Retinal pigment epithelial cell (primary cell): ENCODE results near the gene GPR87.

ENCODE experiments used
- DNase-seq: peaks from one replicate; pipeline ENCODE4 v3.0.0-alpha.2; 2010; ENCODE audit warnings: low read depth
- H3K4me3 ChIP-seq: 2 replicates; pipeline ENCODE4 v1.5.1; 2011; ENCODE audit warnings: mild to moderate bottlenecking, low read length, control low read depth, moderate library complexity
- TF ChIP-seq, protein P1 (sequence below): conservative IDR thresholded peaks from 2 replicates; pipeline ENCODE4 v1.5.1; 2011; ENCODE audit warnings: low read depth, low read length, control low read depth, inconsistent platforms

Gene GPR87, protein sequence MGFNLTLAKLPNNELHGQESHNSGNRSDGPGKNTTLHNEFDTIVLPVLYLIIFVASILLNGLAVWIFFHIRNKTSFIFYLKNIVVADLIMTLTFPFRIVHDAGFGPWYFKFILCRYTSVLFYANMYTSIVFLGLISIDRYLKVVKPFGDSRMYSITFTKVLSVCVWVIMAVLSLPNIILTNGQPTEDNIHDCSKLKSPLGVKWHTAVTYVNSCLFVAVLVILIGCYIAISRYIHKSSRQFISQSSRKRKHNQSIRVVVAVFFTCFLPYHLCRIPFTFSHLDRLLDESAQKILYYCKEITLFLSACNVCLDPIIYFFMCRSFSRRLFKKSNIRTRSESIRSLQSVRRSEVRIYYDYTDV

DNA sequence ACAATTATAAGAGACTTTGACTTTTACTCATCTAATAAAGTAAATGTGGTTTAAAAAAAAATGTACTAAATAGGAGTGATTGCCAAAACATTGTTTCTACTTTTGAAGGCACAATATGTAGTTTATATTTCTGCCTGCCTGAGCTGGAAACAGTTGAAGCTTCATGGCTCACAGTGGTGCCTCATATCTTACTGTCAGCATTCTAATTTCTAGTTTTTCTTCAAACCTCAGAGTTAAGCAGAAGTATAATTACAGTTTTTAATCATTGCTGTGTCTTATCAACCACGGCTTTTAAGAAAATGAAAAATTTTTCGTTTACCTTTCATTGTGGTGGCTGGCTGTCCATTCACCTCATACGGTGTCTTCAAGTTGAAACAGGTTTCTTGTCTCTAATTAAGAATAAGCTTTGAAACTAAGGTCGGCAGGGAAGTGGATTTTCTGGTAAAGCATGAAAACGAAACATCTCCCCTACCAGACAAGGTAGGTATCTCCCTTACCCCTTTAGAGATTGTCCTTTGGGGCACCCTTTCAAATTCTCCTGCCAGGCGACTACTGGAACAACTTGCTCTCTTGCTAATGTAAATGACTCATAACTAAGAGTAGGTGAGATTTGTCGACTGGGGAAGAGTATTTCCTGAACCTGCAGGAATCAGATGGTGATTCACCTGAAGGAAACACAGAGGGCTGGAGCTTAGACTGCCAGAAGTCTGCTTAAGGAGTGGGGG lies at the start of gene GPR87:
TSS of gene GPR87 (minus strand) at position 554 of the 725 bp plus-strand sequence. CDS start 16,720 bp downstream, outside the sequence.
- H3K4me3 ChIP-seq: no peak within 1 kb of the TSS
- DNase-seq: no peak
- TF ChIP-seq, protein P1, sequence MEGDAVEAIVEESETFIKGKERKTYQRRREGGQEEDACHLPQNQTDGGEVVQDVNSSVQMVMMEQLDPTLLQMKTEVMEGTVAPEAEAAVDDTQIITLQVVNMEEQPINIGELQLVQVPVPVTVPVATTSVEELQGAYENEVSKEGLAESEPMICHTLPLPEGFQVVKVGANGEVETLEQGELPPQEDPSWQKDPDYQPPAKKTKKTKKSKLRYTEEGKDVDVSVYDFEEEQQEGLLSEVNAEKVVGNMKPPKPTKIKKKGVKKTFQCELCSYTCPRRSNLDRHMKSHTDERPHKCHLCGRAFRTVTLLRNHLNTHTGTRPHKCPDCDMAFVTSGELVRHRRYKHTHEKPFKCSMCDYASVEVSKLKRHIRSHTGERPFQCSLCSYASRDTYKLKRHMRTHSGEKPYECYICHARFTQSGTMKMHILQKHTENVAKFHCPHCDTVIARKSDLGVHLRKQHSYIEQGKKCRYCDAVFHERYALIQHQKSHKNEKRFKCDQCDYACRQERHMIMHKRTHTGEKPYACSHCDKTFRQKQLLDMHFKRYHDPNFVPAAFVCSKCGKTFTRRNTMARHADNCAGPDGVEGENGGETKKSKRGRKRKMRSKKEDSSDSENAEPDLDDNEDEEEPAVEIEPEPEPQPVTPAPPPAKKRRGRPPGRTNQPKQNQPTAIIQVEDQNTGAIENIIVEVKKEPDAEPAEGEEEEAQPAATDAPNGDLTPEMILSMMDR: no peak

DNA sequence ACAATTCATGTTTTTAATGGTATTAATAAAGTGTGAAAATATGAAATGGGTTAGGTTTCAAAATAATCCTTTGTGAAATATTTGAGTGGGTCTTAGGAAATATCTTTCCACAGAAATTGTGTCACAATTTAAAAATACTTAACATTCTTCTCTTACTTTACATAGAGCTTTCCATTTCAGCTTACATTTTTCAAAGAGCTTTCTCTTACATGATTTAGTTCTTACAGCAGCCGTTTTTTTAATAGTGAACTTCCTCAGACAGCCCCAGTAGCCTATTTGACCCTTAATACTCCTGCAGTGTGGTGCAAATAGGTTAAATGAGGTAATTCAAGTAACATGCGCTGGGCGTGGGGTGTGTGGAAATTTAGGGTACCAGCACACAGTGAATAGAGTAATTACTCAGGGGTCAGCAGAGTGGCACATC lies 46.1 kb upstream of the GPR87 start:
- TF ChIP-seq, protein P1: no peak
- peak; percentile 37 for DNase-seq
- H3K4me3 ChIP-seq: no peak overlapping the region

DNA sequence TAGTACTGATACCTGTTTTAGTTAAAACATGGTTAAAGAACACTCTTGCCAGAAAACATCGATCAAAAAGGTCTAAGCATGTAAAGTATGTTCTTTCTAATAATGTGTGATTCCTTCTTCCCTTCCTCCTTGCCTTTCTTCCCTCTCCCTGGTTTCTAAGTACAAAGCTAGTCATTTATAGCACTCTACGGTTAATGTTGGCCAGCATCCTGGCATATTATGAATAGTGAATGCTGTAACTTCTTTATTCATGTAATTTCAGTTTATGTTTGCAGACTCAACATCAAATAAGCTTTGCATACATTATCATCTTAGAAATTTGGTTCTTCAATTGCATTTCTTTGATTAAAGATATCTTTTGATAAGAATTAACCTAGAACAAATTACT lies 40.8 kb upstream of the GPR87 start:
- TF ChIP-seq, protein P1: no peak
- H3K4me3 ChIP-seq: no peak overlapping the region
- DNase-seq: no peak

DNA sequence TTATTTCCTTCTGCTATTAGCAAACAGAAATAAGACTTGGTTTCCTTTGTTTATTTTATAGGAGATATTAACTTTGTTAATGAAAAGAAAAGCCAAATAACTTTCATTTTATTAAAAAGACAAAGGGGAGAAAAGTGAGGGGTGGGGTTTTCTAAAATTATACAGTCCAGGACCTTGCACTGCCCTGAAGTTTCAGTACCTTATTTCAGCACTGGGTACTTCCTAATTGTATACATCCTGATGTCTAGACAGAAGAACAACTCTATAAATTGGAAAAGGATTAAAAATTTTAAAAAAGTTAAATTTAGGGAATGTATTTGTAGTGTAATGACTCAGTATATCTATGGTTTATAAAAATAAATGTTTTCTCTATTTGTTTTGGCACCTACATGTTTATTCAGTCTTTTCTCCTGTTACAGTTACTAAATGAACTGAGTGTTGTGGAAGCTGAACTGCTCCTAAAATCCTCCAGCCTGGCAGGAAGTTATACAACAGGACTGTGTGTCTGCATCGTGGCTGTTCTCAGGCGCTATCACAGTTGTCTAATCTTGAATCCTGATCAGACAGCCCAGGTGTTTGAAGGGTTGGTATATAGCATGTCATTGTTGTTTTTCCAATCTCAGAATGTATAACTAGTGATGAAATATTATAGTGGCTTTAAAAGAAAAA lies 40.3 kb upstream of the GPR87 start:
- no peak overlapping the region for H3K4me3 ChIP-seq
- no peak for DNase-seq
- TF ChIP-seq, protein P1: no peak

DNA sequence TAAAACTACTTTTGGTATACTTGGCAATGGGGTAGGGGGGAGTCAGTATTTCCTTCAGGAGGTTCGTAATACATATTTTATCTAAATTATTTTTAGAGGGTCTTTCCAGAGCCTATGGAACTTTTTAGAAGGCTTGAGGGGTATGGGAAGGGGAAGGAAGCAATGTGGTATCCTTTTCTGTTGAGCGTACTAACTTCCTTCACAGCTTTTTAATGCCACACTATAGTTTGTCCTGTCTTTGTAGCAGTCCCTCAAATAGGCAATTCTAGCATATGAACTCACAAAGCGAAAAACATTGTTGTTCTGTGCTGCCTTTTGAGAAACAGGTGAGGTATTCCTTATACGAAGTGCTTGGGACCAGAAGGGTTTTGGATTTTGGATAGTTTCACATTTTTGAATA lies 35.0 kb upstream of the GPR87 start:
- no peak for DNase-seq
- TF ChIP-seq, protein P1: no peak
- no peak overlapping the region for H3K4me3 ChIP-seq

DNA sequence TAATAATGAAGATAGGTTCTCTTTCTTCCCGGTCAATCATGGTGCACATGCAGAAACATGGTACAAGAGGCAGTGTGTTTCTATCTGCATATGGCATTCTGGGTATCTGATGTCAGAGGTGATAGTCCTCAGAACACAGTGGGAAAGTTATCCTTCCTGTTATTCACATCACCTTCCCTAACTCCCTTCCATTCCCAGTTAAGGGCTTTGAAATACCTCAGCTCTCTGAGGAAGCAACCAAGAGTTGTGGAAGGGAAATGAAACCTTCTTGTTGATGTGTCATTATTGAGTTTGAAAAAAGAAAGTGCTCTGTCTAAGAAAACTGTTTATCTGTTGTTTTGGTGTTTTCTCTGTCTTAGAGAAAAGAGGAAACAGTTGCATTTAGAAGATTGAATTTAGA lies 34.6 kb upstream of the GPR87 start:
- H3K4me3 ChIP-seq: no peak overlapping the region
- DNase-seq: no peak
- TF ChIP-seq, protein P1: no peak
